Measurements from ENCODE around the gene HSPH1. TPM values are rescaled to one million over a fixed set of nuclear protein-coding genes. Genes with fewer than 3 reads are reported as not detected.

Gene HSPH1
- total and polyA plus RNA-seq, 5 donors from 2014 or later: 29.0 to 155 (median 33.9) TPM

DNA sequence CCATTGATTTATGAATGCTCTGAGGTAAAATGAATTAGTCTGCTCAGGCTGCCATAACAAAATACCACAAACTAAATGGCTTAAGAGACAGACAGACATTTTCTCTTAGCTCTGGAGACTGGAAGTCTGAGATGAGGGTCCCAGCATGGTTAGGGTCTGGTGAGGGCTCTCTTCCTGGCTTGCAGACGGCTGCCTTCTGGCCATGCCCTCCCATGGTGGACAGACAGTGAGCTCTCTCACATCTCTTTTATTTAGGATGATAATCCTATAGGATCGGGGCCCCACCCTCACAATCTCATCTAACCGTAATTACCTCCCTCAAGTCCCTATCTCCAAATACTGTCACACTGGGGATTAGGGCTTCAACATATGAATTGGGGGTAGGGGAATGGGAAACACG lies 47.1 kb downstream of the HSPH1 start:
- Histone ChIP-seq H3K36me3 (ENCODE audit: control insufficient read depth, insufficient read depth, low read length) (no peaks in the 10 kb centered on the region), H3K9me3 (ENCODE audit: control insufficient read depth in 2 of 2, low read length in 2 of 2) (no peaks in the 10 kb centered on the region), H3K27ac (ENCODE audit: insufficient read depth, low read length, poor library complexity, severe bottlenecking) (no peak overlapping the region), H3K27me3 (ENCODE audit: control insufficient read depth, insufficient read depth, low read length) (peaks cover 9% of the 10 kb centered on the region), H3K4me1 (ENCODE audit: control insufficient read depth, insufficient read depth, low read length, poor library complexity, severe bottlenecking) (no peaks in the 10 kb centered on the region), H3K4me3 (ENCODE audit: low read depth, low read length) (no peak overlapping the region)
- H3K27ac Mint-ChIP-seq: no peak overlapping the region
- H3K9me3 Mint-ChIP-seq: peaks cover 0 to 1% (median 0%) of the 10 kb centered on the region in 7 donors
- H3K4me3 Mint-ChIP-seq: no peak overlapping the region
- DNase-seq (no peak), ATAC-seq (ENCODE audit: low read depth in 2 of 2) (no peak)
- H3K36me3 Mint-ChIP-seq: no peaks in the 10 kb centered on the region
- H3K4me1 Mint-ChIP-seq: no peaks in the 10 kb centered on the region
- H3K27me3 Mint-ChIP-seq: peaks cover 35% of the 10 kb centered on the region

DNA sequence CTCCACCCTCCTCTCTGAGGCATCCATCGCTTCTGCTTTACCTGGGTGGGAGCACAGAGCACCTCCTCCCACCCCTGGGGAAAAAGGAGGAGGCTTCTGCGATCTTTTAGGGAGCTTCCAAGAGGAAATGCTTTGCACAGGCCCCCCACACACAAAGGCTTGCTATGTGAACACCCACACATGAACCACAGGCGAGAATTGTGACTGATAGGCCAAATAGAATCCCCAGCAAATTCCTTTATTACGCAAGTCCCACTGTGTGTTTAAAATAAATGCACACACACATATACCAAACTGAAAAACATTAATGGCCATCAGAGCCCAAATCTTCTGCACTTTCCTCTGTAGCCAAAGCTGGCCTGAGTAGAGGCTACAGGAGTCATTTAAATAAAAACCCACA lies 50.6 kb downstream of the HSPH1 start:
- DNase-seq (no peak), ATAC-seq (ENCODE audit: low read depth in 2 of 2) (no peak)
- no peaks in the 10 kb centered on the region for H3K36me3 ChIP-seq (ENCODE audit: control insufficient read depth, insufficient read depth, low read length)
- H3K27me3 ChIP-seq (ENCODE audit: control insufficient read depth, insufficient read depth, low read length): peaks cover 2% of the 10 kb centered on the region
- Mint-ChIP-seq H3K4me1 (no peaks in the 10 kb centered on the region), H3K9me3 (peaks cover 0 to 1% (median 0%) of the 10 kb centered on the region in 7 donors), H3K27me3 (peaks cover 10% of the 10 kb centered on the region), H3K27ac (no peak overlapping the region), H3K36me3 (no peaks in the 10 kb centered on the region), H3K4me3 (no peak overlapping the region)
- H3K9me3 ChIP-seq (ENCODE audit: control insufficient read depth in 2 of 2, low read length in 2 of 2): no peaks in the 10 kb centered on the region
- no peak overlapping the region for H3K4me3 ChIP-seq (ENCODE audit: low read depth, low read length)
- no peaks in the 10 kb centered on the region for H3K4me1 ChIP-seq (ENCODE audit: control insufficient read depth, insufficient read depth, low read length, poor library complexity, severe bottlenecking)
- H3K27ac ChIP-seq (ENCODE audit: insufficient read depth, low read length, poor library complexity, severe bottlenecking): no peak overlapping the region

DNA sequence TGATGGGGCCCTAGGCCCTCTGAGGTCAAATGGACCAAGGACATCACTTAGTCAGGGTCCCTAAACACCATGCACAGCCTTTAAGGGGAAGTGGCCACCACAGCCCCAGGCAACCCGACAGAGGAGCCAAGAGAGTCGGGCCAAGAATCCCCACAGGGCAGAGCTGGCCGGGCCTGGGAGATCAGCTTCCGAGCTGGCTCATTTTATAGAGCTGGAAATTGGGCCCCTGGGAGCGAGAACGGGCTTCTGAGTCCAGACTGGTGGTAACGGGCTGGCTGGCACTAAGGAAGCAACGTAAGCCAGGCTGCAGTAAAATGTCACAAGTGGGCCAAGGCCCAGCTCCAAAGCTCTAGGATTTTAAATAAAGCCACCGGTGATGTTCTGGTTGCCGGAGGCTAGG lies 51.1 kb downstream of the HSPH1 start:
- H3K4me1 Mint-ChIP-seq: no peaks in the 10 kb centered on the region
- peaks cover 0 to 1% (median 0%) of the 10 kb centered on the region in 7 donors for H3K9me3 Mint-ChIP-seq
- no peak overlapping the region for H3K27ac Mint-ChIP-seq
- no peaks in the 10 kb centered on the region for H3K36me3 ChIP-seq (ENCODE audit: control insufficient read depth, insufficient read depth, low read length)
- no peak overlapping the region for H3K4me3 ChIP-seq (ENCODE audit: low read depth, low read length)
- no peak overlapping the region for H3K4me3 Mint-ChIP-seq
- no peaks in the 10 kb centered on the region for H3K4me1 ChIP-seq (ENCODE audit: control insufficient read depth, insufficient read depth, low read length, poor library complexity, severe bottlenecking)
- no peaks in the 10 kb centered on the region for H3K36me3 Mint-ChIP-seq
- peaks cover 2% of the 10 kb centered on the region for H3K27me3 ChIP-seq (ENCODE audit: control insufficient read depth, insufficient read depth, low read length)
- H3K9me3 ChIP-seq (ENCODE audit: control insufficient read depth in 2 of 2, low read length in 2 of 2): no peaks in the 10 kb centered on the region
- H3K27ac ChIP-seq (ENCODE audit: insufficient read depth, low read length, poor library complexity, severe bottlenecking): no peak overlapping the region
- peaks cover 10% of the 10 kb centered on the region for H3K27me3 Mint-ChIP-seq
- no peak for DNase-seq
- ATAC-seq (ENCODE audit: low read depth in 2 of 2): no peak

- Mint-ChIP-seq H3K27ac (peak overlapping the region in 1 of 3 donors; percentile 1), H3K9me3 (peaks cover 0 to 1% (median 0%) of the 10 kb centered on the region in 7 donors), H3K27me3 (peaks cover 10% of the 10 kb centered on the region), H3K4me1 (no peaks in the 10 kb centered on the region), H3K36me3 (no peaks in the 10 kb centered on the region), H3K4me3 (no peak overlapping the region)
- H3K4me1 ChIP-seq (ENCODE audit: control insufficient read depth, insufficient read depth, low read length, poor library complexity, severe bottlenecking): no peaks in the 10 kb centered on the region
- DNase-seq (no peak), ATAC-seq (ENCODE audit: low read depth in 2 of 2) (no peak)
- H3K9me3 ChIP-seq (ENCODE audit: control insufficient read depth in 2 of 2, low read length in 2 of 2): no peaks in the 10 kb centered on the region
- H3K36me3 ChIP-seq (ENCODE audit: control insufficient read depth, insufficient read depth, low read length): no peaks in the 10 kb centered on the region
- no peaks in the 10 kb centered on the region for H3K27me3 ChIP-seq (ENCODE audit: control insufficient read depth, insufficient read depth, low read length)
- no peak overlapping the region for H3K27ac ChIP-seq (ENCODE audit: insufficient read depth, low read length, poor library complexity, severe bottlenecking)
- no peak overlapping the region for H3K4me3 ChIP-seq (ENCODE audit: low read depth, low read length)
Measured at GRCh38 chr13:31110169-31110568, 51.5 kb downstream of the HSPH1 start.

DNA sequence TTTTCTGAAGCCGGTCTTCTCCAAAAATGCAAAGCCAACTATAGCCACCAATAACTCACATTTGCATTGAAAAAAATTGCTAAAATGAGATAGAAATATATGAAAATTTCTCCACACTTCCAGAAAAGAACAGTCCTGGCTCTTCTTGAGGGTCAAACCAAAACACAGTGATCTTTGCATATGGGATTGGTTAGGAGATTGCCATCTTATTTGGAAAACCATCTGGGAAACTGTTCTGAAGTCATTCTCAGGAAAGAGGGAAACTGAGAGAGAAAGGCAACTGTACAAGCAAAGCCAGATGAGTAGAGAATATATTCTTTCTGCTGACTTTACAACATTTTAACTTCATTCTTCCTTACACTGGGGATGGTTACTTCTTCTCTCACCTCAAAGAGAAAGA lies 54.6 kb downstream of the HSPH1 start:
- H3K27me3 ChIP-seq (ENCODE audit: control insufficient read depth, insufficient read depth, low read length): no peaks in the 10 kb centered on the region
- H3K4me3 Mint-ChIP-seq: no peak overlapping the region
- no peaks in the 10 kb centered on the region for H3K9me3 ChIP-seq (ENCODE audit: control insufficient read depth in 2 of 2, low read length in 2 of 2)
- no peaks in the 10 kb centered on the region for H3K4me1 Mint-ChIP-seq
- H3K27me3 Mint-ChIP-seq: no peaks in the 10 kb centered on the region
- no peak overlapping the region for H3K27ac ChIP-seq (ENCODE audit: insufficient read depth, low read length, poor library complexity, severe bottlenecking)
- no peaks in the 10 kb centered on the region for H3K4me1 ChIP-seq (ENCODE audit: control insufficient read depth, insufficient read depth, low read length, poor library complexity, severe bottlenecking)
- H3K27ac Mint-ChIP-seq: no peak overlapping the region
- H3K36me3 ChIP-seq (ENCODE audit: control insufficient read depth, insufficient read depth, low read length): no peaks in the 10 kb centered on the region
- no peak overlapping the region for H3K4me3 ChIP-seq (ENCODE audit: low read depth, low read length)
- DNase-seq (no peak), ATAC-seq (ENCODE audit: low read depth in 2 of 2) (no peak)
- no peaks in the 10 kb centered on the region for H3K36me3 Mint-ChIP-seq
- H3K9me3 Mint-ChIP-seq: peaks cover 0 to 1% (median 0%) of the 10 kb centered on the region in 7 donors

- ATAC-seq (ENCODE audit: low read depth in 2 of 2): no peak
- Mint-ChIP-seq H3K27me3 (no peaks in the 10 kb centered on the region), H3K36me3 (no peaks in the 10 kb centered on the region), H3K9me3 (peaks cover 0 to 1% (median 0%) of the 10 kb centered on the region in 7 donors), H3K4me1 (no peaks in the 10 kb centered on the region), H3K27ac (no peak overlapping the region), H3K4me3 (no peak overlapping the region)
- DNase-seq: no peak
- Histone ChIP-seq H3K36me3 (ENCODE audit: control insufficient read depth, insufficient read depth, low read length) (no peaks in the 10 kb centered on the region), H3K9me3 (ENCODE audit: control insufficient read depth in 2 of 2, low read length in 2 of 2) (no peaks in the 10 kb centered on the region), H3K27ac (ENCODE audit: insufficient read depth, low read length, poor library complexity, severe bottlenecking) (no peak overlapping the region), H3K27me3 (ENCODE audit: control insufficient read depth, insufficient read depth, low read length) (no peaks in the 10 kb centered on the region), H3K4me3 (ENCODE audit: low read depth, low read length) (no peak overlapping the region), H3K4me1 (ENCODE audit: control insufficient read depth, insufficient read depth, low read length, poor library complexity, severe bottlenecking) (no peaks in the 10 kb centered on the region)
Measured at GRCh38 chr13:31105856-31106255, 55.8 kb downstream of the HSPH1 start.

DNA sequence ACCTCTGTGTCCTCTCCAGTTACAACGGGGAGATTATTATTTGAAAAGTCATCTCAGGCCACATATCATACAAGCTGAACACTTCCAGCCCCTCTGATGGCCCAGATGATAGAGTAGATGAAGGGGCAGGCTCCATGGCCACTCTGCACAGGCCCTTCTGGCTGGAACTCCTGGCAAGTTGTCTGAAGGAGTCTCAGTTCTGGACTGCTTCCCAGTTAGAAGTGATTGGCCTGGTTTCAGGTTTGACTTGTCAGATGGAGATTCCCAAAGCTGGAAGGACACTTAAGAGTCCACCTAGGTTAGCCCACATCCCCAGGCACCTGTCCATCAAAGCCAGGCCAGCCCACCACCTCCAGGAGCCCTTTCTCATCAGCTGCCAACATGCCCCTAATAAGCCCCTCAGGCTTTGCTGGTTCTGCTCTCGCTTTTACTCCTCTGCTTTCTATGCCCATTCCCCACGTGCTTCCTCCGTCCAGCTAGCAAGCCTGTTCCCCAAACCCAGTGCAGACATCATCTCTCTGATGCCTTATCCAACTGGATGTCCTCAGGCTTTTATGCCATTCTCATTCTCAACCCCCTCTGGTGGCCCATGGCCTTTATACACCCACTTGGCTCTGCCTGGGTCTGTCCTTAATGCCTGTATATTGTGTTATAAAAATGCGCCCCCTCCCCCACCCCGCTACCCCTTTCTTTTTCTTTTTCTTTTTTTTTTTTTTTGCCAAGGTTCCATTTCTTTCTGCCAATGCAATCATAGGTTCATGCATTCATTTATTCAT lies 56.5 kb downstream of the HSPH1 start:
- Mint-ChIP-seq H3K4me3 (no peak overlapping the region), H3K9me3 (peaks cover 0 to 1% (median 0%) of the 10 kb centered on the region in 7 donors), H3K27me3 (no peaks in the 10 kb centered on the region), H3K27ac (no peak overlapping the region), H3K4me1 (no peaks in the 10 kb centered on the region), H3K36me3 (no peaks in the 10 kb centered on the region)
- Histone ChIP-seq H3K27me3 (ENCODE audit: control insufficient read depth, insufficient read depth, low read length) (no peaks in the 10 kb centered on the region), H3K36me3 (ENCODE audit: control insufficient read depth, insufficient read depth, low read length) (no peaks in the 10 kb centered on the region), H3K4me1 (ENCODE audit: control insufficient read depth, insufficient read depth, low read length, poor library complexity, severe bottlenecking) (no peaks in the 10 kb centered on the region), H3K9me3 (ENCODE audit: control insufficient read depth in 2 of 2, low read length in 2 of 2) (no peaks in the 10 kb centered on the region), H3K27ac (ENCODE audit: insufficient read depth, low read length, poor library complexity, severe bottlenecking) (no peak overlapping the region), H3K4me3 (ENCODE audit: low read depth, low read length) (no peak overlapping the region)
- ATAC-seq (ENCODE audit: low read depth in 2 of 2) (no peak), DNase-seq (no peak)

DNA sequence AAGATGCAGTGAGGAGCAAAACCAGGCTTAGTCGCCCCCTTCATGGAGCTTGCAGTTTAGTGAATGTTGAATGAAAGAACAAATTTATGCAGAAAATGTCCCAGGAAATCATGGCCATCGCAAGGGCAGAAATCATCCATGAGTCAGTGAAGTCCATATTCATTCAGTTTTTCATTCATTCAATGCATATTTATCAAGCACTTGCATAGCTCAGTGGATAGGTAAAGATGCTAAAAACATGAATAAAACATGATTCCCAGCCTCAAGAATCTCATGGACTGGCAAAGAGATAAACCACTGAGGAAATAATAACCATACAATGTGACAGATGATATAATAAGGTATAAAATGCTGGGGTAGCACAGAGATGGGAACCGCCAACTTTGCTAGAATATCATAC lies 58.8 kb downstream of the HSPH1 start:
- Histone ChIP-seq H3K27ac (ENCODE audit: insufficient read depth, low read length, poor library complexity, severe bottlenecking) (no peak overlapping the region), H3K27me3 (ENCODE audit: control insufficient read depth, insufficient read depth, low read length) (peaks cover under 1% of the 10 kb centered on the region), H3K4me3 (ENCODE audit: low read depth, low read length) (no peak overlapping the region), H3K4me1 (ENCODE audit: control insufficient read depth, insufficient read depth, low read length, poor library complexity, severe bottlenecking) (no peaks in the 10 kb centered on the region), H3K9me3 (ENCODE audit: control insufficient read depth in 2 of 2, low read length in 2 of 2) (no peaks in the 10 kb centered on the region), H3K36me3 (ENCODE audit: control insufficient read depth, insufficient read depth, low read length) (no peaks in the 10 kb centered on the region)
- ATAC-seq (ENCODE audit: low read depth in 2 of 2): no peak
- H3K9me3 Mint-ChIP-seq: peaks cover 0 to 1% (median 0%) of the 10 kb centered on the region in 7 donors
- H3K27ac Mint-ChIP-seq: no peak overlapping the region
- H3K36me3 Mint-ChIP-seq: no peaks in the 10 kb centered on the region
- peaks cover 5% of the 10 kb centered on the region for H3K27me3 Mint-ChIP-seq
- H3K4me1 Mint-ChIP-seq: no peaks in the 10 kb centered on the region
- no peak overlapping the region for H3K4me3 Mint-ChIP-seq
- no peak for DNase-seq
